ENCODE measurements around the gene PTP4A1. TPM values are rescaled to one million over a fixed set of nuclear protein-coding genes. Genes with fewer than 3 reads are reported as not detected.

PTP4A1 gene
- total RNA-seq, 1 donor: 24.2 TPM

DNA sequence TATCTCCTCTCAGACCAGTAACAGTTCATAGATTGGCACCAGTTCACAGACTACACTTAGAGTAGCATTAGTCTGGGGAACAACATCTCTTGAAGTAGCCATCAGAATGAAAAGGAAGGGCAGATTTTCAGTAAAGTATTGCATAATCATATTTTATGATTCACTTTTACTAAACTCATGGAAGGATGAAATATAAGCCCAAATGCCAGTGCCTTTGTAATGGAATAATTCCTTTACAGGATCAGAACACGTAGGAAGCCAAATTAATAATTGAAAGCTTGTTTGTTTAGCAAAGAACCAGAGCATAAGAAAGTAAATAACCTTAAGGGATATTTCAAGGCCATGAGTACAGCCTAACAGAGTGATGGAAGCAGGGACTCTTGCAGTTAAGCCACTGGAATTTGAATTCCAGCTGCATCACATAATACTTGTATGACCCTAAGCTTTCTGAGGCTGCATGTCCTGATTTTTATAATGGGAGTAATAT, 11.4 kb upstream of the PTP4A1 start:
- Histone ChIP-seq H3K27ac (ENCODE audit: low read depth, low read length) (no peak overlapping the region), H3K79me2 (ENCODE audit: insufficient read depth, low read length) (no peaks in the 10 kb centered on the region), H4K20me1 (ENCODE audit: insufficient read depth, low read length) (no peaks in the 10 kb centered on the region), H3K4me1 (ENCODE audit: insufficient read depth, low read length) (peaks cover 4% of the 10 kb centered on the region), H3K4me2 (ENCODE audit: insufficient read depth, low read length) (no peak overlapping the region), H3K36me3 (ENCODE audit: insufficient read depth, low read length) (no peaks in the 10 kb centered on the region), H3K27me3 (ENCODE audit: insufficient read depth, low read length) (no peaks in the 10 kb centered on the region), H2AFZ (ENCODE audit: low read length) (no peak overlapping the region), H3K4me3 (ENCODE audit: insufficient read depth, low read length) (no peak overlapping the region), H3K9me3 (ENCODE audit: low read depth, low read length) (no peaks in the 10 kb centered on the region)
- no peak for DNase-seq (ENCODE audit: insufficient read length, low spot score, missing footprints)
- TF ChIP-seq, protein P1, sequence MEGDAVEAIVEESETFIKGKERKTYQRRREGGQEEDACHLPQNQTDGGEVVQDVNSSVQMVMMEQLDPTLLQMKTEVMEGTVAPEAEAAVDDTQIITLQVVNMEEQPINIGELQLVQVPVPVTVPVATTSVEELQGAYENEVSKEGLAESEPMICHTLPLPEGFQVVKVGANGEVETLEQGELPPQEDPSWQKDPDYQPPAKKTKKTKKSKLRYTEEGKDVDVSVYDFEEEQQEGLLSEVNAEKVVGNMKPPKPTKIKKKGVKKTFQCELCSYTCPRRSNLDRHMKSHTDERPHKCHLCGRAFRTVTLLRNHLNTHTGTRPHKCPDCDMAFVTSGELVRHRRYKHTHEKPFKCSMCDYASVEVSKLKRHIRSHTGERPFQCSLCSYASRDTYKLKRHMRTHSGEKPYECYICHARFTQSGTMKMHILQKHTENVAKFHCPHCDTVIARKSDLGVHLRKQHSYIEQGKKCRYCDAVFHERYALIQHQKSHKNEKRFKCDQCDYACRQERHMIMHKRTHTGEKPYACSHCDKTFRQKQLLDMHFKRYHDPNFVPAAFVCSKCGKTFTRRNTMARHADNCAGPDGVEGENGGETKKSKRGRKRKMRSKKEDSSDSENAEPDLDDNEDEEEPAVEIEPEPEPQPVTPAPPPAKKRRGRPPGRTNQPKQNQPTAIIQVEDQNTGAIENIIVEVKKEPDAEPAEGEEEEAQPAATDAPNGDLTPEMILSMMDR (IDR thresholded peaks at IDR 0.05; ENCODE audit: extremely low read depth, low read depth, low read length): no peak

DNA sequence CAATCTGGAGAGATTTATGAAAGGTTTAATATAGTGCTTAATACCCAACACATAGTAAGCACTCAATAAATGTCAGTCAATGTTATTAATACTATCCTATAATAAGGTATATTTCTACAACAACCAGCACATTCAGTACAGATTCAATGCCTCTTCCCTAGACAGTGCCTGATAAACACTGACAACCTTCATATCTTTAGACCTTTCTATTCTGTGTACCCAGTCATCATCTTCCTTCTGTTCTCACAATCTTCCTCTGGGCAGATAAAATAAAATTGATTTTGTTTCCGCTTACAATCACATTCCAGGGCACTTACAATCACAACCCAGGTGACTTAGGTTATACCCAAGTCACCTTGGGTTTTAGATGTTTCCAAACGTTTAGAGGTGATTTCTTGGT, 11.0 kb upstream of the PTP4A1 start:
- Histone ChIP-seq H2AFZ (ENCODE audit: low read length) (no peak overlapping the region), H3K4me1 (ENCODE audit: insufficient read depth, low read length) (peaks cover 4% of the 10 kb centered on the region), H3K9me3 (ENCODE audit: low read depth, low read length) (no peaks in the 10 kb centered on the region), H3K27ac (ENCODE audit: low read depth, low read length) (no peak overlapping the region), H3K79me2 (ENCODE audit: insufficient read depth, low read length) (no peaks in the 10 kb centered on the region), H3K36me3 (ENCODE audit: insufficient read depth, low read length) (no peaks in the 10 kb centered on the region), H4K20me1 (ENCODE audit: insufficient read depth, low read length) (no peaks in the 10 kb centered on the region), H3K27me3 (ENCODE audit: insufficient read depth, low read length) (no peaks in the 10 kb centered on the region), H3K4me3 (ENCODE audit: insufficient read depth, low read length) (no peak overlapping the region), H3K4me2 (ENCODE audit: insufficient read depth, low read length) (no peak overlapping the region)
- TF ChIP-seq, protein P1 (IDR thresholded peaks at IDR 0.05; ENCODE audit: extremely low read depth, low read depth, low read length): no peak
- no peak for DNase-seq (ENCODE audit: insufficient read length, low spot score, missing footprints)

DNA sequence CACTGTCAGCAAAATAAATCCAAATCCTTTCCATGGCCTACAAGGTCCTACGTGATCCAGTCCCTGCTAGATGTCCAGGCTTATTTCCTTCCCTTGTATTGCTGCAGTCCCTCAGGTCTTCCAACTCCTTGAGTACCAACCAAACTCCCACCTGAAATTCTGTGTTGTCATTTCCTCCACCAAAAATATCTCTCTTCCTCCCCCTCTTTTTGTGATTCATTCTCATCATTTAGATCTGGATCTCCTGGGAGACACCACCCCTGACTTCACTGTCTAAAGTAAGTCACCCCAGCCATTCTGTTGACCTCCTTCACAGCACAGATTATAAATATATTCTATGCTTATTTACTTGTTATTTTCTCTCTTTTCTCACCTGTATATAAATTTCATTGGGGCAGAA, 9.0 kb upstream of the PTP4A1 start:
- H3K9me3 ChIP-seq (ENCODE audit: low read depth, low read length): no peaks in the 10 kb centered on the region
- H3K27ac ChIP-seq (ENCODE audit: low read depth, low read length): no peak overlapping the region
- no peaks in the 10 kb centered on the region for H3K36me3 ChIP-seq (ENCODE audit: insufficient read depth, low read length)
- H2AFZ ChIP-seq (ENCODE audit: low read length): no peak overlapping the region
- no peak overlapping the region for H3K4me2 ChIP-seq (ENCODE audit: insufficient read depth, low read length)
- no peak for DNase-seq (ENCODE audit: insufficient read length, low spot score, missing footprints)
- TF ChIP-seq, protein P1 (IDR thresholded peaks at IDR 0.05; ENCODE audit: extremely low read depth, low read depth, low read length): no peak
- no peaks in the 10 kb centered on the region for H3K27me3 ChIP-seq (ENCODE audit: insufficient read depth, low read length)
- H4K20me1 ChIP-seq (ENCODE audit: insufficient read depth, low read length): no peaks in the 10 kb centered on the region
- no peaks in the 10 kb centered on the region for H3K79me2 ChIP-seq (ENCODE audit: insufficient read depth, low read length)
- peaks cover 4% of the 10 kb centered on the region for H3K4me1 ChIP-seq (ENCODE audit: insufficient read depth, low read length)
- H3K4me3 ChIP-seq (ENCODE audit: insufficient read depth, low read length): no peak overlapping the region

DNA sequence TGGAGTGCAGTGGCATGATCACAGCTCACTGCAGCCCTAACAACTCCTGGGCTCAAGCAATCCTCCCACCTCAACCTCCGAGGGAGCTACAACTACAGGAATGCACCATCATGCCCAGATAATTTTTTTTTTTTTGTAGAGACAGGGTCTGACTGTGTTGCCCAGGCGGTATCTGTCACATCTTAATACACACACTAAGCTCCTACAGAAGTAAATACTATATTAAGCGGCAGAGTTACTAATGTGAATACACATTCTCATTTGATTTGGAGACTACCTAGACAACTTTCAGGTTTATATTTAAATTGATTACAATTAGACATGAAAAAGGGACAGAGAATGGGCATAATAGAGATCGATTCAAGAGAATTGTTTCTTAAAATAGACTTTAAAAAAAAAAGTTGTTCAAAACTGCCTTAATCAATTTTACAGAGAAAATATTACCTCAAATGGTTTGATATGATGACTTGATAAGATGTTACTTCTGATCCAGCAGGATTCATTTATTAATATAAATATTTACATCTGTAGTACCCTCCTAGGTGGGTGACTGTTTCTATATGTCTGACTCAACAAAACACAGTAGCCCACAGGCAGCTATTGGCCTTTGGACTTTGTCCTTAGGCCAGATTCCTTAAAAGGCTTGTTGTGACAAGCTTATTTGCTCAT, 7.1 kb upstream of the PTP4A1 start:
- H3K27me3 ChIP-seq (ENCODE audit: insufficient read depth, low read length): no peaks in the 10 kb centered on the region
- no peaks in the 10 kb centered on the region for H3K36me3 ChIP-seq (ENCODE audit: insufficient read depth, low read length)
- H3K27ac ChIP-seq (ENCODE audit: low read depth, low read length): no peak overlapping the region
- TF ChIP-seq, protein P1 (IDR thresholded peaks at IDR 0.05; ENCODE audit: extremely low read depth, low read depth, low read length): no peak
- no peak for DNase-seq (ENCODE audit: insufficient read length, low spot score, missing footprints)
- H3K9me3 ChIP-seq (ENCODE audit: low read depth, low read length): no peaks in the 10 kb centered on the region
- H2AFZ ChIP-seq (ENCODE audit: low read length): no peak overlapping the region
- no peak overlapping the region for H3K4me2 ChIP-seq (ENCODE audit: insufficient read depth, low read length)
- H4K20me1 ChIP-seq (ENCODE audit: insufficient read depth, low read length): no peaks in the 10 kb centered on the region
- peaks cover 4% of the 10 kb centered on the region for H3K4me1 ChIP-seq (ENCODE audit: insufficient read depth, low read length)
- no peaks in the 10 kb centered on the region for H3K79me2 ChIP-seq (ENCODE audit: insufficient read depth, low read length)
- H3K4me3 ChIP-seq (ENCODE audit: insufficient read depth, low read length): no peak overlapping the region

Data from osteoblast (primary cell).